ENCODE results near the gene MYO1G.

Gene MYO1G

GRCh38 chr7:44965937-44966730 is 12.7 kb downstream of the MYO1G start:
- DNase-seq: no peak

- no peak for DNase-seq
Observed at GRCh38 chr7:44965441-44965903, 13.3 kb downstream of the MYO1G start.

- no peak for DNase-seq
Observed at GRCh38 chr7:44964831-44965440, 13.9 kb downstream of the MYO1G start.

- no peak for DNase-seq
Observed at GRCh38 chr7:44964384-44964830, 14.4 kb downstream of the MYO1G start.

GRCh38 chr7:44963364-44964290 is 15.2 kb downstream of the MYO1G start:
- no peak for DNase-seq

GRCh38 chr7:44962483-44963251 is 16.1 kb downstream of the MYO1G start:
- DNase-seq: no peak

GRCh38 chr7:44961844-44962482 is 16.9 kb downstream of the MYO1G start:
- DNase-seq: no peak

GRCh38 chr7:44960011-44960580 is 18.7 kb downstream of the MYO1G start:
- no peak for DNase-seq

- DNase-seq: peak; percentile 30 to 49
Observed at GRCh38 chr7:44959433-44959951, 19.3 kb downstream of the MYO1G start.

GRCh38 chr7:44958645-44959344 is 20.0 kb downstream of the MYO1G start:
- DNase-seq: no peak

- no peak for DNase-seq
Observed at GRCh38 chr7:44956157-44956766, 22.6 kb downstream of the MYO1G start.

- no peak for DNase-seq
Observed at GRCh38 chr7:44955733-44956132, 23.1 kb downstream of the MYO1G start.

- no peak for DNase-seq
Observed at GRCh38 chr7:44953156-44953555, 25.7 kb downstream of the MYO1G start.

- DNase-seq: no peak
Observed at GRCh38 chr7:44949303-44949702, 29.5 kb downstream of the MYO1G start.

GRCh38 chr7:44945479-44945878 is 33.3 kb downstream of the MYO1G start:
- no peak for DNase-seq

GRCh38 chr7:44944821-44945220 is 34.0 kb downstream of the MYO1G start:
- no peak for DNase-seq

- no peak for DNase-seq
Observed at GRCh38 chr7:44943631-44944030, 35.2 kb downstream of the MYO1G start.

- no peak for DNase-seq
Observed at GRCh38 chr7:44937426-44937825, 41.4 kb downstream of the MYO1G start.

GRCh38 chr7:44936322-44936721 is 42.5 kb downstream of the MYO1G start:
- DNase-seq: no peak

GRCh38 chr7:44935583-44935982 is 43.2 kb downstream of the MYO1G start:
- no peak for DNase-seq

Measured in inflammatory macrophage treated with lipopolysaccharide for 1 hour (primary cell).